Endothelial cell (in vitro differentiated cells): ENCODE measurements around the gene FKBP5. TPM values are rescaled to one million over a fixed set of nuclear protein-coding genes. Genes with fewer than 3 reads are reported as not detected.
"Not testable (repeated sequence)": the region's sequence is repeated elsewhere in the genome, so short reads cannot be mapped to it uniquely, and the experiment has no call there.

ENCODE experiments used
- DNase-seq: peaks from one replicate; pipeline ENCODE4 v3.0.0; 2021; ENCODE audit warnings: low spot score
- H3K27ac Mint-ChIP-seq: one replicate; pipeline ENCODE4 v1.8.0; 2021; ENCODE audit warnings: mixed read lengths, inconsistent platforms; ENCODE audit not compliant: unreplicated experiment
- H3K27me3 Mint-ChIP-seq: one replicate; pipeline ENCODE4 v1.8.0; 2021; ENCODE audit warnings: mild to moderate bottlenecking, moderate library complexity, mixed read lengths, inconsistent platforms; ENCODE audit not compliant: unreplicated experiment
- H3K36me3 Mint-ChIP-seq: one replicate; pipeline ENCODE4 v1.8.0; 2021; ENCODE audit warnings: mild to moderate bottlenecking, low read depth, mixed read lengths, inconsistent platforms; ENCODE audit not compliant: unreplicated experiment
- H3K4me1 Mint-ChIP-seq: one replicate; pipeline ENCODE4 v1.8.0; 2021; ENCODE audit warnings: mild to moderate bottlenecking, mixed read lengths, inconsistent platforms; ENCODE audit not compliant: unreplicated experiment
- H3K4me3 Mint-ChIP-seq: one replicate; pipeline ENCODE4 v1.8.0; 2021; ENCODE audit warnings: mild to moderate bottlenecking, mixed read lengths, inconsistent platforms; ENCODE audit not compliant: unreplicated experiment
- H3K9me3 Mint-ChIP-seq: one replicate; pipeline ENCODE4 v1.8.0; 2021; ENCODE audit warnings: mixed read lengths, inconsistent platforms; ENCODE audit not compliant: unreplicated experiment
- total RNA-seq: library from RNA; stranded (reverse); fragmentation: NEBNext Ultra II Directional; extraction: Animal tissue kit (Norgen Biotek cat#: 25700); gene quantifications from one replicate; pipeline ENCODE4 v1.2.1, GENCODE V29; 2021; ENCODE audit not compliant: unreplicated experiment
- TF ChIP-seq, protein P1 (sequence below): fragments of 200-600 bp; sonication (generic); IDR thresholded peaks from one replicate; pipeline ENCODE4 v1.5.0; 2021; ENCODE audit warnings: antibody characterized with exemption; ENCODE audit not compliant: unreplicated experiment

FKBP5 gene
- total RNA-seq, 1 donor from 2014 or later, result 7.2 TPM

DNA sequence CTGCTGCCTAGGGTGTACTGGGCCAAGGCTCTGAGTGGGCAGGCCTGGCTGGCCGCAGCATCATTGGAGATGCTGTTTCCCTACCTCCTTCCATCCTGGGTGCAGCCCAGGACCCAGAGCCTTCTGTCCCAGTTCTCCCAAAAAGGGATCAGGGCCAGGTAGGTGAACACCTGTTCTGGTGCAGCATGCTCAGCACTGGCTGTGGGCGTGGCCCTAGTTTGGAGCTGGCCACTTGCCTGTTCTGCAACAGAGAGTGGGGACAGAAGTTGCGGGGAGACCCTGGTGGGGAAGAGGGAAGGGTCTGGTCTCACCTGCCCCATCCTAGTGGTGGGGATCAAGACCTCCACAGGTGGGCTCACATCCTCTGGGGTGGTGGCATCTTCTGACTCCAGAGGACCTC is 46.7 kb upstream of the FKBP5 start:
- H3K27me3 Mint-ChIP-seq, result peaks cover 6% of the 10 kb centered on the region
- H3K36me3 Mint-ChIP-seq, result no peaks in the 10 kb centered on the region
- DNase-seq, result no peak
- no peak overlapping the region for H3K27ac Mint-ChIP-seq
- TF ChIP-seq, protein P1, sequence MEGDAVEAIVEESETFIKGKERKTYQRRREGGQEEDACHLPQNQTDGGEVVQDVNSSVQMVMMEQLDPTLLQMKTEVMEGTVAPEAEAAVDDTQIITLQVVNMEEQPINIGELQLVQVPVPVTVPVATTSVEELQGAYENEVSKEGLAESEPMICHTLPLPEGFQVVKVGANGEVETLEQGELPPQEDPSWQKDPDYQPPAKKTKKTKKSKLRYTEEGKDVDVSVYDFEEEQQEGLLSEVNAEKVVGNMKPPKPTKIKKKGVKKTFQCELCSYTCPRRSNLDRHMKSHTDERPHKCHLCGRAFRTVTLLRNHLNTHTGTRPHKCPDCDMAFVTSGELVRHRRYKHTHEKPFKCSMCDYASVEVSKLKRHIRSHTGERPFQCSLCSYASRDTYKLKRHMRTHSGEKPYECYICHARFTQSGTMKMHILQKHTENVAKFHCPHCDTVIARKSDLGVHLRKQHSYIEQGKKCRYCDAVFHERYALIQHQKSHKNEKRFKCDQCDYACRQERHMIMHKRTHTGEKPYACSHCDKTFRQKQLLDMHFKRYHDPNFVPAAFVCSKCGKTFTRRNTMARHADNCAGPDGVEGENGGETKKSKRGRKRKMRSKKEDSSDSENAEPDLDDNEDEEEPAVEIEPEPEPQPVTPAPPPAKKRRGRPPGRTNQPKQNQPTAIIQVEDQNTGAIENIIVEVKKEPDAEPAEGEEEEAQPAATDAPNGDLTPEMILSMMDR, result no peak
- H3K9me3 Mint-ChIP-seq, result no peaks in the 10 kb centered on the region
- H3K4me1 Mint-ChIP-seq, result peaks cover 17% of the 10 kb centered on the region
- H3K4me3 Mint-ChIP-seq, result no peak overlapping the region

DNA sequence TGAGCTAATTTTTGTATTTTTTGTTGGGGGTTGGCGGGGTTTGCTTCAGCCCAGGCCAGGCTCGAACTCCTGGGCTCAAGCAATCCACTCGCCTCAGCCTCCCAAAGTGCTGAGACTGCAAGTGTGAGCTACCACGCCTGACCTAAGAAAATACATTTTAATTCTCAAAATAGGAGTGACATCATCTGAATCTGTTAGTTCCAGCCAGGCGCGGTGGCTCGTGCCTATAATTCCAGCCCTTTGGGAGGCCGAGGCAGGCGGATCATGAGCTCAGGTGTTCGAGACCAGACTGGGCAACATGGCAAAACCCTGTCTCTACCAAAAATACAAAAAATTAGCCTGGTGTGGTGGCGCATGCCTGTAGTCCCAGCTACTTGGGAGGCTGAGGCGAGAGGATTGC is 45.6 kb upstream of the FKBP5 start:
- not testable (repeated sequence) for H3K27ac Mint-ChIP-seq, H3K4me3 Mint-ChIP-seq, H3K4me1 Mint-ChIP-seq, H3K36me3 Mint-ChIP-seq, H3K9me3 Mint-ChIP-seq, DNase-seq
- peaks cover 12% of the 10 kb centered on the region for H3K27me3 Mint-ChIP-seq

DNA sequence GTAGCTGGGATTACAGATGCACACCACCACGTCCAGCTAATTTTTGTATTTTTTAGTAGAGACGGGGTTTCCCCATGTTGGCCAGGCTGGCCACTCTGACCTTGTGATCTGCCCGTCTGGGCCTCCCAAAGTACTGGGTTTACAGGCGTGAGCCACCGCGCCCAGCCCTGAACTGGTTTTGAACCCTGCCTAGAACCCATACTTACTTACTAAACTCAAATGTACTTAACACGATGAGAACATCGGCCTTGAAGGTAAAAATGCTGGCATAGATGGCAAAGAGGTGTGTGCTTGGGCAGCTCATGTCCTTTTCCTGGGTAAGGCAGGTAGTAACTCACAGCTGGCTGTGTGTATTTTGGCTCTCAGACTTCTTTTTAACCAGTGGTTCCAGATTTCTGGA is 44.9 kb upstream of the FKBP5 start:
- DNase-seq, result no peak
- Mint-ChIP-seq H3K27ac (no peak overlapping the region), H3K27me3 (peaks cover 14% of the 10 kb centered on the region), H3K4me3 (no peak overlapping the region), H3K36me3 (peaks cover 6% of the 10 kb centered on the region), H3K4me1 (peaks cover 7% of the 10 kb centered on the region), H3K9me3 (no peaks in the 10 kb centered on the region)
- TF ChIP-seq, protein P1, result no peak

DNA sequence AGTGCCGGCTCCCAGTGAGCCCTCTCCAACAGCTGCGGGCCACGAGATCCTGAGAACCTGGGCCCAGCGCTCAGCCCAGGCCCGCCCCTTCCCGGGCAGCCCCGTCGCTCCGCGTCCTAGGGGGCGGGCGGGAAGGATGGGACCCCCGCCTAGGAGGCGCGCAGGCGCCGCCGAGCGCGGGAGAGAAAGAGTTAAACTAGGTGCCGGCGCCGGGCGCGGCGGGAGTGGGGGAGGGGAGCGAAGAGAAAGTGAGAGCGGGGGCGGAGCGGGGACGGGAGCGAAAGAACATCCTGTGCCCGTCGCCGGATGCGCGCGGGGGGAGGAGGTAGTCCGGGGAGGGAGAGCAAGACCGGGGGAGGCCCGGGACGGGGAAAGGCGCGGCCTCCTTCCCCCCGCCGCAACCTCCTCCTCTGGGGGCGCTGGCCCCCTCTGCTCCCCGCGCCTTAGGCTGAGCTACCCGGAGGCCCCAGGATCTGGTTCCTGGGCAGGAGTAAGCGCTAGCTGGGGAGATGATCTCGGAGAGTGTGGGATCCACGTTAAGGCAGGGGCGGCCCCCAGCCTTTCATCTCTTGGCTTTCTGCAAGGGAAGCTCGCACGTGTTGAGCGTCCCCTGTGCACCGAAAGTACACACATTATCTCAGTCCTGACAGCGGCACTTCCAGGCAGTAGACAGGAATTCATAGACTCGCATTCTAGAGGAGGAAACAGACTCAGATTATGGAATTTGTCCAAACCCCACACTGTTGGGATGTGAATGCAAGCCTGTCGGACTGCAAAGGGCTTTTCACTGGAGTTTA is 43.2 kb upstream of the FKBP5 start:
- peaks cover 16% of the 10 kb centered on the region for H3K4me1 Mint-ChIP-seq

DNA sequence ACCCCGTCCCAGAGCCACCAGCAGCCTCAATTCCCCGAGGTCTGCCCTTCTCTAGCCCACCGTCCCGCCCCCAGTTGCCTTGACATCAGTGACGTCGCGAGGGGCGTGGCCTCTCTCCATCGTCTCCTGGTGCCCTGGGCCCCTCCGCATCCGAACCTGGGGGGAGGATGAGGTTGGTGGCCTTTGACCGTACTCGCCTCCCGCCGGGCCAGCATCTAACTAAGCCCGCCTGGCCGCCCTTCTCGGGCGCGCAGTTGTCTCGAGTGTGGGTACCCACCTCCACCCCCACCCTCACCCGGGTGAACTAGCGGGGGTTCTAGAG is 42.7 kb upstream of the FKBP5 start:
- Mint-ChIP-seq H3K9me3 (no peaks in the 10 kb centered on the region), H3K36me3 (peaks cover 6% of the 10 kb centered on the region), H3K4me1 (peaks cover 19% of the 10 kb centered on the region), H3K27me3 (peaks cover 21% of the 10 kb centered on the region), H3K4me3 (peak overlapping the region; percentile 89), H3K27ac (no peak overlapping the region)
- DNase-seq, result peak; percentile 86
- TF ChIP-seq, protein P1, result no peak

More for the DNA sequence above, 43.2 kb upstream of the FKBP5 start:
- Mint-ChIP-seq H3K27me3 (peaks cover 19% of the 10 kb centered on the region), H3K9me3 (no peaks in the 10 kb centered on the region), H3K4me3 (peak overlapping the region; percentile 91), H3K27ac (peak overlapping the region; percentile 82), H3K36me3 (peaks cover 6% of the 10 kb centered on the region)
- TF ChIP-seq, protein P1, result no peak
- peak; percentile 76 for DNase-seq
